ENCODE results near the gene DENND1A. TPM values are rescaled to one million over a fixed set of nuclear protein-coding genes. Genes with fewer than 3 reads are reported as not detected.
A peak's percentile ranks its signal among the peaks of the same experiment; 100 is the strongest.

The DENND1A gene
- total and polyA plus RNA-seq, 2 of the 13 experiments (the other 11 are each of a cell fraction or from before 2014, with no cell fraction given) = 14.8 to 30.1 TPM

DNA sequence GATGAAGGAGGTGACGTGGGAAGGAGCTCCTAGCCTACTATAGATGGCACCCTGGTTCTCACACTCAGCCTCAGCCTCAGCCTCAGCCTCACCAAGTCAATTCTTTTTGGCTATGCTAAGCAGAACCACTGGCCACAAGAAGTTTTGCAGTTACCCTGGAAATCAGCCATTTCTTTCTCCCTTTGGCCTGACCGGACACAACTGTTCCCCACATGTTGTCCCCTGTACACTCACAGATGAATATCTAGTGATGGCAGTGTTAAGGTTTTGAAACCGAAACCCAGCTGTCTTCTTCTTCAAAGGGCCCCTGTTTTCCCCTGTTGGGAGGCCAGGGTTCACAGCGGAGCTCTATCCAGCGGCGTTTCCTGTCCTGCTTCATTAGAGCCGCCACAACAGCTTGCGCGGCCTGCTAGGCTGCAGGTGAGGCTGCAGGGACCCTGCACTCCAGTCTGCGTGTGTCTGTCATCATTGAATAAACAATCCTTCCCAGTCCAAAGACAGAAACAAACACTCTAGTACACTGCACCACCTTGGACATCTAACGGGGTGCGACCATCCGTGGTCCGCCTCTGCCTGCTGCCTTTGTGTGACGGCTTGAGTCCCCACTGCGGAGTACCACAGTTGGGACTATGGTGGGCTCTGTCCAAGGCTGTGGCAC is 250.5 kb downstream of the DENND1A start (continued):
- TF ChIP-seq RXRA (CRISPR knock-in tag; IDR thresholded peaks at IDR 0.05) (peak; percentile 80), SKIL (CRISPR knock-in tag; IDR thresholded peaks at IDR 0.05; ENCODE audit: borderline replicate concordance) (peak; percentile 73), ZNF263 (CRISPR knock-in tag; IDR thresholded peaks at IDR 0.05) (no peak), ZNF878 (CRISPR knock-in tag; IDR thresholded peaks at IDR 0.05) (no peak), MAFK (conservative IDR thresholded peaks at IDR 0.05 in 1 of 2, IDR thresholded peaks at IDR 0.05 in 1 of 2; ENCODE audit: low read length in 2 of 2) (no peak), MXI1 (IDR thresholded peaks at IDR 0.05; ENCODE audit: borderline replicate concordance, low read depth, low read length) (peak; percentile 77; the same call in 1 of the 3 replicates), SMC3 (IDR thresholded peaks at IDR 0.05; ENCODE audit: low read length) (no peak), ZNF547 (CRISPR knock-in tag; IDR thresholded peaks at IDR 0.05) (no peak), ZNF614 (CRISPR knock-in tag; IDR thresholded peaks at IDR 0.05; ENCODE audit: borderline replicate concordance) (no peak; the same call in 1 of the 2 replicates), ZNF101 (CRISPR knock-in tag; IDR thresholded peaks at IDR 0.05; ENCODE audit: borderline replicate concordance, low read depth) (no peak), KDM5B (CRISPR knock-in tag; IDR thresholded peaks at IDR 0.05; ENCODE audit: borderline replicate concordance) (no peak; the same call in 1 of the 2 replicates), ZIK1 (CRISPR knock-in tag; IDR thresholded peaks at IDR 0.05; ENCODE audit: borderline replicate concordance, low read depth) (no peak), NFRKB (IDR thresholded peaks at IDR 0.05) (no peak), MAFG (CRISPR knock-in tag; IDR thresholded peaks at IDR 0.05) (no peak)
- TF ChIP-seq, protein P1, sequence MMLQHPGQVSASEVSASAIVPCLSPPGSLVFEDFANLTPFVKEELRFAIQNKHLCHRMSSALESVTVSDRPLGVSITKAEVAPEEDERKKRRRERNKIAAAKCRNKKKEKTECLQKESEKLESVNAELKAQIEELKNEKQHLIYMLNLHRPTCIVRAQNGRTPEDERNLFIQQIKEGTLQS (CRISPR knock-in tag; IDR thresholded peaks at IDR 0.05) = no peak
- TF ChIP-seq, protein P2, sequence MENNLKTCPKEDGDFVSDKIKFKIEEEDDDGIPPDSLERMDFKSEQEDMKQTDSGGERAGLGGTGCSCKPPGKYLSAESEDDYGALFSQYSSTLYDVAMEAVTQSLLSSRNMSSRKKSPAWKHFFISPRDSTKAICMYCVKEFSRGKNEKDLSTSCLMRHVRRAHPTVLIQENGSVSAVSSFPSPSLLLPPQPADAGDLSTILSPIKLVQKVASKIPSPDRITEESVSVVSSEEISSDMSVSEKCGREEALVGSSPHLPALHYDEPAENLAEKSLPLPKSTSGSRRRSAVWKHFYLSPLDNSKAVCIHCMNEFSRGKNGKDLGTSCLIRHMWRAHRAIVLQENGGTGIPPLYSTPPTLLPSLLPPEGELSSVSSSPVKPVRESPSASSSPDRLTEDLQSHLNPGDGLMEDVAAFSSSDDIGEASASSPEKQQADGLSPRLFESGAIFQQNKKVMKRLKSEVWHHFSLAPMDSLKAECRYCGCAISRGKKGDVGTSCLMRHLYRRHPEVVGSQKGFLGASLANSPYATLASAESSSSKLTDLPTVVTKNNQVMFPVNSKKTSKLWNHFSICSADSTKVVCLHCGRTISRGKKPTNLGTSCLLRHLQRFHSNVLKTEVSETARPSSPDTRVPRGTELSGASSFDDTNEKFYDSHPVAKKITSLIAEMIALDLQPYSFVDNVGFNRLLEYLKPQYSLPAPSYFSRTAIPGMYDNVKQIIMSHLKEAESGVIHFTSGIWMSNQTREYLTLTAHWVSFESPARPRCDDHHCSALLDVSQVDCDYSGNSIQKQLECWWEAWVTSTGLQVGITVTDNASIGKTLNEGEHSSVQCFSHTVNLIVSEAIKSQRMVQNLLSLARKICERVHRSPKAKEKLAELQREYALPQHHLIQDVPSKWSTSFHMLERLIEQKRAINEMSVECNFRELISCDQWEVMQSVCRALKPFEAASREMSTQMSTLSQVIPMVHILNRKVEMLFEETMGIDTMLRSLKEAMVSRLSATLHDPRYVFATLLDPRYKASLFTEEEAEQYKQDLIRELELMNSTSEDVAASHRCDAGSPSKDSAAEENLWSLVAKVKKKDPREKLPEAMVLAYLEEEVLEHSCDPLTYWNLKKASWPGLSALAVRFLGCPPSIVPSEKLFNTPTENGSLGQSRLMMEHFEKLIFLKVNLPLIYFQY (CRISPR knock-in tag; IDR thresholded peaks at IDR 0.05; ENCODE audit: borderline replicate concordance) = 0 out of 2 replicates have a peak, but pooled peaks have one; percentile 31
- TF ChIP-seq, protein P3, sequence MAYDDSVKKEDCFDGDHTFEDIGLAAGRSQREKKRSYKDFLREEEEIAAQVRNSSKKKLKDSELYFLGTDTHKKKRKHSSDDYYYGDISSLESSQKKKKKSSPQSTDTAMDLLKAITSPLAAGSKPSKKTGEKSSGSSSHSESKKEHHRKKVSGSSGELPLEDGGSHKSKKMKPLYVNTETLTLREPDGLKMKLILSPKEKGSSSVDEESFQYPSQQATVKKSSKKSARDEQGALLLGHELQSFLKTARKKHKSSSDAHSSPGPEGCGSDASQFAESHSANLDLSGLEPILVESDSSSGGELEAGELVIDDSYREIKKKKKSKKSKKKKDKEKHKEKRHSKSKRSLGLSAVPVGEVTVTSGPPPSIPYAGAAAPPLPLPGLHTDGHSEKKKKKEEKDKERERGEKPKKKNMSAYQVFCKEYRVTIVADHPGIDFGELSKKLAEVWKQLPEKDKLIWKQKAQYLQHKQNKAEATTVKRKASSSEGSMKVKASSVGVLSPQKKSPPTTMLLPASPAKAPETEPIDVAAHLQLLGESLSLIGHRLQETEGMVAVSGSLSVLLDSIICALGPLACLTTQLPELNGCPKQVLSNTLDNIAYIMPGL (CRISPR knock-in tag; IDR thresholded peaks at IDR 0.05; ENCODE audit: borderline replicate concordance in 1 of 2, low read depth in 1 of 2) = peak in 1 of 2 experiments; percentile 14; a peak in 1 of 4 replicates
- TF ChIP-seq, protein P4, sequence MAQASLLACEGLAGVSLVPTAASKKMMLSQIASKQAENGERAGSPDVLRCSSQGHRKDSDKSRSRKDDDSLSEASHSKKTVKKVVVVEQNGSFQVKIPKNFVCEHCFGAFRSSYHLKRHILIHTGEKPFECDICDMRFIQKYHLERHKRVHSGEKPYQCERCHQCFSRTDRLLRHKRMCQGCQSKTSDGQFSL (CRISPR knock-in tag; IDR thresholded peaks at IDR 0.05) = no peak
